Mesenchymal stem cell (in vitro differentiated cells and primary cell): ENCODE results near the gene SIGLEC10.

Experiments
- DNase-seq: peaks from one replicate; pipeline ENCODE4 v3.0.0-alpha.2; 2013
- H2AFZ ChIP-seq: one replicate; pipeline ENCODE4 v1.6.1; 2013; ENCODE audit warnings: low read depth, mild to moderate bottlenecking, control low read depth, inconsistent platforms, low read length, moderate library complexity
- H2AK5ac ChIP-seq: 2 replicates; pipeline ENCODE4 v1.6.1; 2013; ENCODE audit warnings: low read length, moderate library complexity, mild to moderate bottlenecking, inconsistent platforms; ENCODE audit not compliant: severe bottlenecking
- H2BK120ac ChIP-seq: one replicate; pipeline ENCODE4 v1.6.1; 2013; ENCODE audit warnings: low read depth, mild to moderate bottlenecking, inconsistent platforms, low read length, moderate library complexity
- H2BK12ac ChIP-seq, 2 experiments: one replicate each; pipeline ENCODE4 v1.6.1; 2013; ENCODE audit warnings: inconsistent platforms in 2 of 2, low read length in 2 of 2, mild to moderate bottlenecking in 2 of 2, moderate library complexity in 2 of 2, control low read depth in 1 of 2
- H2BK15ac ChIP-seq: one replicate; pipeline ENCODE4 v1.6.1; 2013; ENCODE audit warnings: mild to moderate bottlenecking, low read depth, inconsistent platforms; ENCODE audit not compliant: poor library complexity, severe bottlenecking
- H2BK5ac ChIP-seq: 2 replicates; pipeline ENCODE4 v1.6.1; 2013; ENCODE audit warnings: low read depth, mild to moderate bottlenecking, low read length, control low read depth, inconsistent platforms; ENCODE audit not compliant: poor library complexity, severe bottlenecking
- H3K14ac ChIP-seq, 2 experiments: one replicate each; pipeline ENCODE4 v1.6.1; 2013; ENCODE audit warnings: inconsistent platforms in 2 of 2, low read length in 2 of 2, control low read depth in 1 of 2, mild to moderate bottlenecking in 1 of 2, moderate library complexity in 1 of 2
- H3K18ac ChIP-seq, 2 experiments: one replicate each; pipeline ENCODE4 v1.6.1; 2013; ENCODE audit warnings: inconsistent platforms in 2 of 2, low read length in 2 of 2, control low read depth in 1 of 2, low read depth in 1 of 2, mild to moderate bottlenecking in 1 of 2
- H3K23ac ChIP-seq, 2 experiments: one replicate each; pipeline ENCODE4 v1.6.1; 2013; ENCODE audit warnings: inconsistent platforms in 2 of 2, low read length in 2 of 2, mild to moderate bottlenecking in 2 of 2, moderate library complexity in 2 of 2, control low read depth in 1 of 2
- H3K27ac ChIP-seq: 2 replicates; pipeline ENCODE4 v1.5.1; 2013; ENCODE audit warnings: mild to moderate bottlenecking, moderate library complexity, low read length, control low read depth, inconsistent platforms; ENCODE audit not compliant: poor library complexity, severe bottlenecking
- H3K27me3 ChIP-seq, 2 experiments: 2 replicates each; pipeline versions ENCODE4 v1.6.1 to v1.7.0; 2013; ENCODE audit warnings: low read length in 2 of 2, mild to moderate bottlenecking in 2 of 2, moderate library complexity in 2 of 2, control low read depth in 1 of 2, inconsistent platforms in 1 of 2; ENCODE audit not compliant: control insufficient read depth in 1 of 2, insufficient read depth in 1 of 2
- H3K36me3 ChIP-seq, 2 experiments: 2 replicates each; pipeline versions ENCODE4 v1.6.1 to v1.7.0; 2013; ENCODE audit warnings: low read length in 2 of 2, control low read depth in 1 of 2, inconsistent platforms in 1 of 2, low read depth in 1 of 2, mild to moderate bottlenecking in 1 of 2; ENCODE audit not compliant: insufficient read depth in 2 of 2, control insufficient read depth in 1 of 2
- H3K4ac ChIP-seq, 2 experiments: one replicate each; pipeline ENCODE4 v1.6.1; 2013; ENCODE audit warnings: inconsistent platforms in 2 of 2, low read length in 2 of 2, mild to moderate bottlenecking in 2 of 2, moderate library complexity in 2 of 2, control low read depth in 1 of 2, low read depth in 1 of 2
- H3K4me1 ChIP-seq: 2 replicates; pipeline ENCODE4 v1.6.1; 2013; ENCODE audit warnings: low read depth, low read length, control low read depth; ENCODE audit not compliant: control insufficient read depth, insufficient read depth
- H3K4me2 ChIP-seq: 2 replicates; pipeline ENCODE4 v1.6.1; 2013; ENCODE audit warnings: low read length, mild to moderate bottlenecking, inconsistent platforms; ENCODE audit not compliant: poor library complexity, severe bottlenecking
- H3K4me3 ChIP-seq, 2 experiments: 2 replicates each; pipeline versions ENCODE4 v1.5.1 to v1.7.0; 2013; ENCODE audit warnings: low read length in 2 of 2, mild to moderate bottlenecking in 2 of 2, control low read depth in 1 of 2, low read depth in 1 of 2; ENCODE audit not compliant: insufficient read depth in 1 of 2
- H3K79me1 ChIP-seq: replicated peaks from 2 replicates; pipeline ENCODE4 v1.6.1; 2013; ENCODE audit warnings: mild to moderate bottlenecking, control low read depth, low read length, inconsistent platforms; ENCODE audit not compliant: poor library complexity, severe bottlenecking
- H3K9ac ChIP-seq: 2 replicates; pipeline ENCODE4 v1.7.0; 2013; ENCODE audit warnings: mild to moderate bottlenecking, low read length, moderate library complexity
- H3K9me3 ChIP-seq: 2 replicates; pipeline ENCODE4 v1.7.0; 2013; ENCODE audit warnings: mild to moderate bottlenecking, low read length; ENCODE audit not compliant: control insufficient read depth
- H4K8ac ChIP-seq: one replicate; pipeline ENCODE4 v1.6.1; 2013; ENCODE audit warnings: inconsistent platforms, mild to moderate bottlenecking, low read length, moderate library complexity
- H4K91ac ChIP-seq: one replicate; pipeline ENCODE4 v1.6.1; 2013; ENCODE audit warnings: mild to moderate bottlenecking, low read length, inconsistent platforms
- WGBS: methylation state at CpG from one replicate; pipeline ENCODE4 v1.1.7; 2013; ENCODE audit warnings: mixed read lengths; 5-methylcytosine and 5-hydroxymethylcytosine counted together

The SIGLEC10 gene

GRCh38 chr19:51386882-51387520, 30.4 kb downstream of the SIGLEC10 start:
- H2BK15ac ChIP-seq: no peak overlapping the region
- H4K91ac ChIP-seq: no peak overlapping the region
- no peak overlapping the region for H2AK5ac ChIP-seq
- H3K9ac ChIP-seq: no peak overlapping the region
- WGBS: 90% methylated on average over 14 of the region's 14 CpGs
- no peak overlapping the region for H3K4ac ChIP-seq
- no peaks in the 10 kb centered on the region for H3K79me1 ChIP-seq
- H3K4me1 ChIP-seq: no peaks in the 10 kb centered on the region
- no peak overlapping the region for H3K14ac ChIP-seq
- no peak overlapping the region for H3K18ac ChIP-seq
- no peak for DNase-seq
- no peak overlapping the region for H3K27ac ChIP-seq
- H2BK120ac ChIP-seq: no peak overlapping the region
- H2BK12ac ChIP-seq: no peak overlapping the region
- H2BK5ac ChIP-seq: no peak overlapping the region
- H3K4me2 ChIP-seq: no peak overlapping the region
- H3K4me3 ChIP-seq: no peak overlapping the region
- H3K23ac ChIP-seq: no peak overlapping the region
- no peaks in the 10 kb centered on the region for H3K27me3 ChIP-seq
- H3K9me3 ChIP-seq: no peaks in the 10 kb centered on the region
- H2AFZ ChIP-seq: no peak overlapping the region
- H3K36me3 ChIP-seq: no peaks in the 10 kb centered on the region
- H4K8ac ChIP-seq: no peak overlapping the region

DNA sequence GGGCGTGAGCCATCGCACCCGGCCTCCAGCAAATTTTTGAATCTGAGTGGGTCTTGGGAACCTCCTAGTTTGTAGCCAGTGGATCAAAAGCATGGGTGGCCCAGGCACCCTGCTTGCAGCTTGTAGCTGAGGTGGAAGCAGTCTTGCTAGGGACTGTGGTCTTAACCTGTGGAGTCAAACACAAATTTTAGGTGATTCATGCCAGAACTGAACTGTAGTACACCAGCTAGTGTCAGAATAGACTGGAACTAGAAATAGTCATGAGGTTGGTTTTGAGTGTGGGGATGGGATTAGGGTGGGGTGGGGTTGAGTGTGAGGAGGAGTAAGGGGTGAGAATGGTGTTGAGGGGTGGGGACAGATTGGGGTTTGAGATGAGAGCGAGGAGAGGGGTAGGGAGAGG, 35.4 kb downstream of the SIGLEC10 start:
- no peak overlapping the region for H3K27ac ChIP-seq
- no peaks in the 10 kb centered on the region for H3K27me3 ChIP-seq
- H4K91ac ChIP-seq: no peak overlapping the region
- no peaks in the 10 kb centered on the region for H3K4me1 ChIP-seq
- H2AK5ac ChIP-seq: no peak overlapping the region
- H2BK120ac ChIP-seq: no peak overlapping the region
- H3K18ac ChIP-seq: no peak overlapping the region
- H2BK5ac ChIP-seq: no peak overlapping the region
- H3K14ac ChIP-seq: no peak overlapping the region
- H3K36me3 ChIP-seq: no peaks in the 10 kb centered on the region
- H3K79me1 ChIP-seq: no peaks in the 10 kb centered on the region
- no peak overlapping the region for H3K4me2 ChIP-seq
- no peak overlapping the region for H3K4ac ChIP-seq
- H2BK15ac ChIP-seq: no peak overlapping the region
- no peak overlapping the region for H2AFZ ChIP-seq
- no peak overlapping the region for H4K8ac ChIP-seq
- no peak for DNase-seq
- H2BK12ac ChIP-seq: no peak overlapping the region
- H3K23ac ChIP-seq: no peak overlapping the region
- H3K4me3 ChIP-seq: no peak overlapping the region
- H3K9ac ChIP-seq: no peak overlapping the region
- H3K9me3 ChIP-seq: no peaks in the 10 kb centered on the region
- 90% methylated on average over 4 of the region's 4 CpGs for WGBS

- H2AFZ ChIP-seq: no peak overlapping the region
- no peak overlapping the region for H4K91ac ChIP-seq
- no peak overlapping the region for H2BK120ac ChIP-seq
- H3K4me3 ChIP-seq: no peak overlapping the region
- no peak overlapping the region for H3K23ac ChIP-seq
- no peaks in the 10 kb centered on the region for H3K36me3 ChIP-seq
- H2BK12ac ChIP-seq: no peak overlapping the region
- no peak overlapping the region for H2AK5ac ChIP-seq
- H3K9ac ChIP-seq: no peak overlapping the region
- WGBS: 96% methylated on average over 9 of the region's 9 CpGs
- H3K27ac ChIP-seq: no peak overlapping the region
- H3K9me3 ChIP-seq: no peaks in the 10 kb centered on the region
- no peaks in the 10 kb centered on the region for H3K4me1 ChIP-seq
- H3K27me3 ChIP-seq: no peaks in the 10 kb centered on the region
- no peak for DNase-seq
- H3K18ac ChIP-seq: no peak overlapping the region
- no peaks in the 10 kb centered on the region for H3K79me1 ChIP-seq
- H3K4ac ChIP-seq: no peak overlapping the region
- no peak overlapping the region for H4K8ac ChIP-seq
- no peak overlapping the region for H3K14ac ChIP-seq
- H3K4me2 ChIP-seq: no peak overlapping the region
- H2BK15ac ChIP-seq: no peak overlapping the region
- no peak overlapping the region for H2BK5ac ChIP-seq
These were observed 37.1 kb downstream of the SIGLEC10 start for GRCh38 chr19:51380379-51380778.

DNA sequence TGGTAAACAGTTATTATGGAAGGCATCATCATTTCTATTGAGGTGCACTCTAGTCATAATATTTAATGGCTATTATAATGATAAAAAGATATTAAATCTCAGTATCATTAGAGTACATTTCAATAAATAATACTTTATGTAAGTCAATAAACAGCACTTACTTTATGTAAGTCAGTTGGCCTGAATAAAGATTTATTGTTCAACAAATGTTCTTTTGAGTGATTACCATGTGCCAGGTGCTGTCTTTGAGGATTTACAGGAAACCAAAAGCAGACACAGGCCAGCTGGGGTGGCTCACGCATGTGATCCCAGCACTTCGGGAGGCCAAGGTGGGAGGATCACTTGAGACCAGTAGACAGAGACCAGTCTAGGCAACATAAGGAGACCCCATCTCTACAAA, 40.0 kb downstream of the SIGLEC10 start:
- 100% methylated on average over 2 of the region's 2 CpGs for WGBS
- H3K4ac ChIP-seq: no peak overlapping the region
- H4K8ac ChIP-seq: no peak overlapping the region
- no peaks in the 10 kb centered on the region for H3K79me1 ChIP-seq
- H3K36me3 ChIP-seq: no peaks in the 10 kb centered on the region
- H3K14ac ChIP-seq: no peak overlapping the region
- peaks cover 0 to 6% of the 10 kb centered on the region in 2 experiments for H3K27me3 ChIP-seq
- no peak for DNase-seq
- H3K27ac ChIP-seq: no peak overlapping the region
- no peak overlapping the region for H3K4me3 ChIP-seq
- no peak overlapping the region for H2BK15ac ChIP-seq
- H2AFZ ChIP-seq: no peak overlapping the region
- H3K9ac ChIP-seq: no peak overlapping the region
- no peak overlapping the region for H3K18ac ChIP-seq
- no peaks in the 10 kb centered on the region for H3K9me3 ChIP-seq
- no peak overlapping the region for H2BK5ac ChIP-seq
- no peak overlapping the region for H2AK5ac ChIP-seq
- no peaks in the 10 kb centered on the region for H3K4me1 ChIP-seq
- H3K23ac ChIP-seq: no peak overlapping the region
- no peak overlapping the region for H2BK120ac ChIP-seq
- H4K91ac ChIP-seq: no peak overlapping the region
- H2BK12ac ChIP-seq: no peak overlapping the region
- no peak overlapping the region for H3K4me2 ChIP-seq
